HG03565 (cell line): ENCODE measurements around the gene POLR3B.
"Not testable (repeated sequence)": the region's sequence is repeated elsewhere in the genome, so short reads cannot be mapped to it uniquely, and the experiment has no call there.

Source experiments
- ATAC-seq: cut with Tn5 transposase; IDR thresholded peaks from one replicate; pipeline ENCODE4 v1.9.1; 2021; ENCODE audit warnings: mild to moderate bottlenecking, moderate library complexity; ENCODE audit not compliant: unreplicated experiment

POLR3B gene

DNA sequence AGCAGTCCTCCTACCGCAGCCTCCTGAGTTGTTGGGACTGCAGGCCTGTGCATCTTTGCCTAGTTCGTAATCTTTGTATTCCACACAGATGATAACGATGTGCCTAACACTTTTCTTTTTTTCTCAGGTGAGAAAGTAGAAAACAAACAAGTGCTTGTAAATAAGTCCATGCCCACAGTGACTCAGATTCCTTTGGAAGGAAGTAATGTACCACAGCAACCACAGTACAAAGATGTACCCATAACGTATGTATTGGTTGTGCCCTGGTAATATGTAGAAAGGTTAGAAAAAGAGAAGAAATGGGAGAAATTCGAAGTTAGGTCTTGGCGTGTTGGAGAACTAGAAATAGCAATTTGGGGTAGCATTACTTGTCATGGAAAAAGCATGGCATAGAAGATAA lies 101.6 kb downstream of the POLR3B start:
- no peak for ATAC-seq

DNA sequence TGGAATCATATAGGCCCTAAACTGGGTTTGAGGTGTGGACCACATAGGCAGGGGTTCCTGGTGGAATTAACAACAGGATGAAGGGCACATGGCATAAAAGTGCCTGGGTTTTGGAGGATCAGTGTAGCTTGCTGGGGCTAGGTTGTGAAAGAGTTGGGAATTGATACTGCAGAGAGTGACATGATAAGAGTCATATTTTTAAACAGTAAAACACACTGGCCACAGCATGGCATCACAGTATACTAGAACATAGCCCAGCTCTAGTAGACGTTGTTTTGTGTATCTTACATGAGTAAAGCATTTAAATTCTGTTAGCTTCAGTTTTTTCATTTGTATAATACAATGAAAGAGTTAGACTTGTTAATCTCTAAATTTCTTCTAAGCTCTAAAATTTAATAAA lies 102.0 kb downstream of the POLR3B start:
- no peak for ATAC-seq

DNA sequence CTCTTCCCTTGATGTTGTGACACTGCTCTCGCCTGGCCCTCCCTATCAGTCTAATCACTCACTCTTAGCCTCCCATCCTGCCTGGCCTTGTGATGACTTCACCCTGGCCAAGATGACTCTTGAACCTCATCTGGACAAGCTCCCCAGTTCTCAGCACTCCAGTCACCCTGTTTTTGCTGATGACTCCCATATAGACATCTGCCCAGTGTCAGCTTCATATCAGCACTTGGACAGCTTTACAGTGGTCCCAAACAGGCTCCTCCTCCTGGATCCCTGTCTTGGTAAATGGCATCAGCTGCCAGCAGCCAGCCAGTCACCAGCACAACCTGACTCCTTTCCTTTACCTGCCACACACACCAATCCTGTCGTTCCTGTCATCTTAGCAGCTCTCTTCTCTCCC lies 104.2 kb downstream of the POLR3B start:
- no peak for ATAC-seq

DNA sequence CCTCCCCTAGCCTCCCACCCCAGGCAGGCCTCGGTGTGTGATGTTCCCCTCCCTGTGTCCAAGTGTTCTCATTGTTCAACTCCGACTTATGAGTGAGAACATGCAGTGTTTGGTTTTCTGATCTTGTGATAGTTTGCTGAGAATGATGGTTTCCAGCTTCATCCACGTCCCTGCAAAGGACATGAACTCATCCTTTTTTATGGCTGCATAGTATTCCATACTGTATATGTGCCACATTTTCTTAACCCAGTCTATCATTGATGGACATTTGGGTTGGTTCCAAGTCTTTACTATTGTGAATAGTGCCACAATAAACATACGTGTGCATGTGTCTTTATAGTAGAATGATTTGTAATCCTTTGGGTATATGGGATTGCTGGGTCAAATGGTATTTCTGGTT lies 108.1 kb downstream of the POLR3B start:
- ATAC-seq, result not testable (repeated sequence)

DNA sequence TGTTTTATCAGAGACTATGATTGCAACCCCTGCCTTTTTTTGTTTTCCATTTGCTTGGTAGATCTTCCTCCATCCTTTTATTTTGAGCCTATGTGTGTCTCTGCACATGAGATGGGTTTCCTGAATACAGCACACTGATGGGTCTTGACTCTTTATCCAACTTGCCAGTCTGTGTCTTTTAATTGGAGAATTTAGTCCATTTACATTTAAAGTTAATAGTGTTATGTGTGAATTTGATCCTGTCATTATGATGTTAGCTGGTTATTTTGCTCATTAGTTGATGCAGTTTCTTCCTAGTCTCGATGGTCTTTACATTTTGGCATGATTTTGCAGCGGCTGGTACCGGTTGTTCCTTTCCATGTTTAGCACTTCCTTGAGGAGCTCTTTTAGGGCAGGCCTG lies 118.1 kb downstream of the POLR3B start:
- not testable (repeated sequence) for ATAC-seq

DNA sequence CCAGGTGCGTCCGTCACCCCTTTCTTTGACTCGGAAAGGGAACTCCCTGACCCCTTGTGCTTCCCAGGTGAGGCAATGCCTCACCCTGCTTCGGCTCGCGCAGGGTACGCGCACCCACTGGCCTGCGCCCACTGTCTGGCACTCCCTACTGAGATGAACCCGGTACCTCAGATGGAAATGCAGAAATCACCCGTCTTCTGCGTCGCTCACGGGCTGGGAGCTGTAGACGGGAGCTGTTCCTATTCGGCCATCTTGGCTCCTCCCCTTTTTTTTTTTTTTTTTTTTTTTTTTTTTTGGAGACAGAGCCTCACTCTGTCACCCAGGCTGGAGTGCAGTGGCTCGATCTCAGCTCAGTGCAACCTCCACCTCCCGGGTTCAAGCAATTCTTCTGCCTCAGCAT lies 120.1 kb downstream of the POLR3B start:
- ATAC-seq, result not testable (repeated sequence)

DNA sequence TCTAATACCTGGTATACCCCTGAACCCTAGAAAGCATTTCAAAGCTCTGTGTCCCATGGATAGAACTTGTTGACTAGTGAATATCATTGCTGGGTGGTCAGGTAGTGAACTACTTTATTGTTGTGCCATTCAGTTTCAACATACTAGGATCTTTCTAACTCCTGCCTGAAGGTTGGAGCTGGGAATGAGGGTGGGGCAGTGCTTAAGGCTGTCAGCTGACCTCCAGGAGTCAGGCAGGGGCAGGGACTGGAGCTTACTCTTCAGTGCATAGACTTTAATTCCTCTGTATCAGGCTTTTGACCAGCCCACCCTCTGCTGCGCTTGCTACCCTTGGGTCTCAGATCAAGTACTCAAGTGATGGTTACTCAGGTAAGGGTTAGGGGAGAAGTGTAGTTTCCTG lies 122.7 kb downstream of the POLR3B start:
- no peak for ATAC-seq

DNA sequence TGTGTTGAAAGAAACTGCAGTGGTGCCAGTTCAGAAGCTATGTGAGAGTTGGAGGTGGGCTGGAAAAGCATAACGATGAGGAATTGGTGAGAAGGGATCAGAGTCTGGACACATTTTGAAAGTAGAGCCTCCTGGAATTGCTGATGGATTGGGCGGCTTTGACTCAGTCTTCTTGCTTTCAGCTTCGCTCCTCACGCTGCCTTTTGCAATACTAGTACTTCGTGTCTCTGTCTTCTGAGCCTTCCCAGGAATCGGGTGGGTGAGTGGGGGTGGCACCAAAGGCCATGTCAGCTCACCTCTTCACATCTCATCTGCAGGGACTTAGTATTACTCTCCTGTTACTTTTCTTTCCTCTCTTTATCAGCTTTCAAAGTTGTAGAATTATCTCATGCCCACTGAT lies 123.7 kb downstream of the POLR3B start:
- no peak for ATAC-seq

DNA sequence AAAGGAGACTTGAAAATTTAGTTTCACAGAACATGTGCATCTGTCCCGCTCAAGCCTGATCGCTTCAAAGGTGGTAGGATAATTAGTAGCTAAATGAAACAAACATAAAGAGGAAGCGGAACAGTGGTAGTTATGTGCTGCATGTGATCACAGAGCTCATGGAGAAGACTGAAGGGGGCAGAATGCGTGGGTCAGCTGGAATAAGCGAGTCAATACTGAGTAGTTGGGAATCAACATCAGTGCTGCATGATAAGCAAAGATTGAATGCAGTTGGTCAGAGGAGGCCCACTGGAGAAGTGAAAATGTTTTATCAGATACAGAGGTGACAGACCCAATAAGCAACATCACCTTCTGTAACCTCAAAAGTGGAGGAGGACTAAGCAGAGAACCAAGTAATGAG lies 130.1 kb downstream of the POLR3B start:
- no peak for ATAC-seq

DNA sequence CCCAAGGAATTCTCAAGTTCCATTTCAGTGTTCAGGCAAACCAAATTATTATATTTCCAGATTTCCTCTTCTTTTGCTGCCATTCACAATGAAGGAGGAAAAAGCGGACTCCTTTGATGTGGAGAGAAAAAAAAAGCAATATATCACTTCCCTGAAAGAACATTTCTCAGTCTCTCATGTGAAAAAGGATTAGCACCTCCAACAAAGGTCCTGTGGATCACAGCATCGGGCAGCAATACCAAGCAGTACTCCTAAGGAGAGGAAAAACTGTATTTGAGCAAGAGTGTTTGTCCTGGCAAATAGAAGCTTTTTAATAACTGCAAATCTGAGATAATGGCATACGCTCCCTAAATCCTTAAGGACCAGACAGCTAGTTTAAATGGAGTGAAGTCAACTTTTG lies 131.3 kb downstream of the POLR3B start:
- ATAC-seq, result no peak

DNA sequence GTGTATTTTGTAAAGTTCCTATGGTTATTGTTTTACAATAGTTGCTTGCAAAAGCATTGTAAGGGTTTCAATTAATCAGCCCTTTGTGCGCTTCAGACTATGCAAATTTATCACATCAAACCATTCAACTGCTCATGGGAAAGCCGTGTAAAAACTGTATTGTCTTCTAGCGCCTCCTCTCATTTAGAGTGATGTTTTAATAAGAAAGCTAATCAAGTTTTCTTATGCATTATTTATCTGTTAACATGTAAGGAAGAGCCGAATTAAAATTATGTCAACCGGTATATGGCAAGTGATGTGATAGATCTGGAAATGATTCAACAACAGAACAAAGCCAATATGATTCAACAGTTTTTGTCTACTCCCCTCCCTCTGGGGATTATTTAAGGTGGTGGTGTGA lies 132.7 kb downstream of the POLR3B start:
- ATAC-seq, result no peak

DNA sequence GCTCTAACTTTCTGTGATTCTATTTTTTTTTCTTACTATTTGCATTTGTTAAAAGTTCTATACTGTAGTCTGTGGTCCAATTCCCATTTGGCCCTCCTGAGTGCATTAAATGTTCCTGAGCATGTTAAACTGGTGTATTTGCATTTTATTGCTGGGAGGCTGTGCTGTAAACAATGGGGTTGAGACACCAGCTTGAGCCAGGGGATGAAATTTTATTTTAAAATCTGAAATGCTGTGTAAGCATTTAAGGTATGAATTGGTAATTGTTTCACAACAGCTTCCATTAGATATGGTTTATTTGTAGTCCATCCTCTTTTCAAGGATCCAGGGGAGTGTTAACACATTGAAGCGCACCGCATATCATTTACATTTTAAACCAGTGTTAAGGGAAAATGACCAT lies 135.3 kb downstream of the POLR3B start:
- ATAC-seq, result no peak

DNA sequence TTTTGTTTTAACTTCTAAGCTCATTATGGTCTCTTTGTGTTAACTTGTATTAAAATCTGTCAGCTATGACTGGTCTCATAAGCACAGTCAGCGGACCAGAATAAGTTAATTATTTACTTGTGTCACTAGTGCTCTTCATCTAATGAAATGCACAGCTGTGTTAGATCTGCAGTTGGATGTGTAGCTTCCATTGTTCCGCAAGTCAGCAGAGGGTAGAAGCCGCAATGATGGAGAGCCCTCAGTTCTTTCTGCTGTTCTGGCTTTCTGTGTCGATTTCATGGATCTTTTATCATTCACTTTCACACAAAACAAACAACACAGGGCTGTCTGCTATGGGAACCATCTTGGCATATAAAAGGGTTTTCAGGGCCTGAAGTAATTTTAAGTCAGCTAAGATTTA lies 136.0 kb downstream of the POLR3B start:
- ATAC-seq, result no peak

DNA sequence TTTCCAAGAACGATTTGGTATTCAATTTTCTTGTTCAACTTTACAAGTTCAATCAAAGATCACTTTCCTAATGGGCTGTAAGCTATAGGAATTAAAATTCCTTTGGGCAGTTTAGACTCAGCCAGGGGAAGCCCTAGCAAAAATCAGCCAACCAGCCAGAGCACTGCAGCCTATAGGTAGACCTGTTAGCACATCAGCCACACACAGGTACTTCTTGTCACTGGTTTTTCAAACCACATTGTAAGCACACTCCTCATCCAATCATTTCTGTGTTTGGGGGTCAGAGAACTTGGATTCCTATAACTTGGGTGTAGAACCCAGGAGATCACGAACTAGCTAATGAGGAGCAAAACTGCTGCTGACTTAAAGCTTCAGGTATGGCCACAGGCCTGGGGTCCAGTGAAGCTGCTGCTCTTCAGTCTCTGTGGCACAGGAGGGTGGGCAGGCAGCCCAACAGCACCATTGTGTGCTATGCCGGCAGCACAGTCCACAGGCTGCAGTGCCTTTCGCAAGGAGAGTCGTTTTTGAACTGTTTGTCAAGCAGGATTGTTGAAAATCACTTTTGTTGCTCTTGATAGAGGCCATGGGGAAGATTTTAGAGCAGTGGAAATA lies 137.9 kb downstream of the POLR3B start:
- no peak for ATAC-seq

DNA sequence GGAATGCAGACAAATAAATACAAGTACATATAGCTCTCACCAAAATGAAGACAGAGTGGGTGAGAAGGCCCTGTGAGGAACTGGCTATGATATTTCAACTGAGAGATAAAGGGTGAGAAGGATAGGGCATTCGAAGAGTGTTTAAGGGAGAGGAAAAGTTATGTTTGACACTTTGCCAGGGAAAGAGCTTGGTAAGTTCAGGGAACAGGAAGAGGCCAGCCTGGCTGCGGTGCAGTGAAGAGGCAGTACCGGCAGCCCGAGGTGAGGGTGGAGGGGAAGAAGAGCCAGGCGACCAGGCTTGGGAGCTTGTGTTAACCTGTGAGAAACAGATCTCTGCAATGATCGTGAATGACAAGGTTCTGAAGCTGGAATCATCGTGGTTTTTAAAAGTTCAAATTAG lies 140.5 kb downstream of the POLR3B start:
- ATAC-seq, result no peak

DNA sequence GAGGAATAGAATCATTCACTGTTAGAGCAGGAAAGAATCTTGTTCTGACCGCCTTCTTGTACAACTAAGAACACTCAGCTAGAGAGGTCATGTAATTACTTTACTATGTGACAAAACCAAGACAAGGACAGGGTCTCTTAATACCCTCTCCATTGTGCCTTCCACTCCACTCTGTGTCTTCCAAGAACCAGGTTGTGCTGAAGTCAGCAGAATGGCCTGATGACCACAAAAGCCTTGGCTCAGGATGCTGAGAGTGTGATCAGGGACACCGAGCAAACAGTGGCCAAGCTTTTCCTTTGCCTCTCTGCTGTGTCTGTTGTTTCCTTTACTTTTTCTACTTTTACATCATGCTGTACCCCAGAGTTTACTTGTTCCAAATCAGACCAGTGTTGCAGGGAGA lies 142.1 kb downstream of the POLR3B start:
- ATAC-seq, result no peak

DNA sequence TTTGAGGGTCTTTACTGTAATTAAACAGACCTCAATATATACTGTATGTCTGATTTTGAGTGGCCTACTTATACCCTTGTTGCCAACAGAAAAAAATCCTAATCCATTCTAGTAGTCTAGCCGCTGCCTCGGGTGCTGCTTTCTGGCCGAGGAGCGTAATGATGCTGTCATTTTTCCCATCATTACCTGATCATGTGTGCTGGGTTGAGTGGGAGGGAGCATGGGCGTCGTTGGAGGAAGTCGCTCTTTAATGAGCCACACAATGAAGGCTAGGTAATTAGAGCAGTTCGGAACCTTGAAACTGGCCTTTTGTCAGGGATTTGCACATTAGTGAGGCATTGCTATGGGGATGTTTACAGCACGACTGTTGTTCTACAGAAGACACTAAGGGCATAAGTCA lies 149.1 kb downstream of the POLR3B start:
- no peak for ATAC-seq

DNA sequence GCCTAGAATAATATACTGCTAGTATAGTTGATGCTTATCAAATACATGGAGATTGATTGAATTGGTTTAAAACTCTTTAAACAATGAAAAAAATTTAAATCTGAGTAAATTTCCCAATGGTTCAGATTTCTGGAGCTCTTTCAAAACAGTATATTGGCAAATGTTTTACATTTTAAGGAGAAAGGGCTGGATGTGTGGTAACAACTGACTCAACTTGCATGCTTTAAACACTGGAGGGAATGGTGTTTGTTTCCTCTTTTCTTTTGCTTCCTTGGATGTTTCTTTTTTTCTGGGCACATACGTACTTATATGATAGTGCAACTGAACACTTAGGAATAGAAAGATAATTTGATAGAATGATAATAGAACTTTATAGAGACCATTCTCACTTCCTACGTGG lies 151.4 kb downstream of the POLR3B start:
- no peak for ATAC-seq

DNA sequence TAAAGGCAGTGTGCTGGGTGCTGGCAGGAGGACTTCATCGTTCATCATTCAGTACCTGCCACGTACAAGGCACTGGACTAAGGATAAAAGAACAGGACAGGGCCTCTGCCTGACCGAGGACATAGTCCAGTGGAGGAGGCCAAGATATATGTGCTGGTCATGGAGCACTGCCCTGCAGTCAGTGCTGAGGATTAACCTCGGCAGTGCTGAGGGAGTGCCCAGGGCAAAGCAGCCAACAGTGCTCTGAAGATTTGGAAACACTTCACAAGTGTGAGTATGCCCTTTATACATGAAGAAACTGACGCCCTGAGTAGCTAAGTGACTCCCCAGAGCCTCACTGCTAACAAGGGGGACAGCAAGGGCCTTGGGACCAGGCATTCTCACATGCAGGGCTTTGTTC lies 153.8 kb downstream of the POLR3B start:
- ATAC-seq, result no peak

DNA sequence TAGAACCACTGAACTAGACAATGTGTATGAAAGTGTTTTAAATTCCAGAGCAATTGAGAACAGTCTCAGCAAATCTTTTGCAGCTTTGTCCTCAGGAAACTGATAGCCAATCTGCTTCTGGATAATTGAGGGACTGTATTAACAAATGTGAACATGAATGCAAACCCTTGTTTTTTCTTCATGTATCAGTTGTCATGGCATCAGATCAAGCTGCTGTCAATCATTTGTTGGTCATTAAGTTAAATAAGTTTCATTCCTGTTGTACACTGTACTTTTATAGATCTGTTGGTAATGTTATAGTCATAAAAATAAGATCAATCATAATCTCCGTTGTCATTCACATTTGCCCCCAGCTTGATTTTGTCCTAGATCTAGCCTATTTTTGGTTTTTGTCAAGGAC lies 159.8 kb downstream of the POLR3B start:
- ATAC-seq, result no peak

DNA sequence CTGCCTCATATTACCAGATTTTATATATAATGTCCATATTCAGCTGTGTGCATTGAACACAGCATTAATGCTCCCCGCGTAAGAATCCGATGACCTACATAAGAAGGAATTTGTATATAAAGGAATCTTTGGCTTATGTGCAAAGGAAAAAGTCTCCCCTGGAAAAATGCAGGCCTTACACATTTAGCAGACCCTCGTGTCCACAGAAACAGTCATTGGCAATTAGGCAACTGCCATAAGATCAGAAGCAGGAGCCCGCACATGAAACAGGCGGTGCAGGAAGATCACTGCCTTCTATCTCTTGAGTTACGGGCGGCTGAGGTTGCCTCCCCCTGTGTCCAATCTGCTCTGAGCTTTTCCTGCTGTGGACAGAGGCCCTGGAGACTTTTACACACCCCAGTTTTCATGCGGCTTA lies 162.1 kb downstream of the POLR3B start:
- no peak for ATAC-seq

DNA sequence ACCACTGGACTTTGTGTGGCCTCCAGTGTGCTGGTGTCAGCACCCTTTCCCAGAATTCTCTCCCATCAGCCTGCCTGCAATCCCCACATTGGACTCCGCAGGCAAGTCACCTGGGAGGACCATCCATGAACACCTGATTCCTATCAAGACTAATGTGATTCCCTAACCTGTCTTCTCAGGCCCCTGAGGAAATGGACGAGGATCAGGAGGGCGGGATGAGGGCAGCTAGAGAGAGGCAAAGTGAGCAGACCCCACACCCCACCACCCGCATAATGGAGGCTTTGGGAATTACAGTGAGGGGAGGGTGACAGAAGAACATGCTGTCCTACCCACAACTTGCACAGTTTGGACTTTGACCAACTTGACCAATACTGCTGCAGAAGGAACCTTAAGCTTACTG lies 164.4 kb downstream of the POLR3B start:
- ATAC-seq, result no peak

DNA sequence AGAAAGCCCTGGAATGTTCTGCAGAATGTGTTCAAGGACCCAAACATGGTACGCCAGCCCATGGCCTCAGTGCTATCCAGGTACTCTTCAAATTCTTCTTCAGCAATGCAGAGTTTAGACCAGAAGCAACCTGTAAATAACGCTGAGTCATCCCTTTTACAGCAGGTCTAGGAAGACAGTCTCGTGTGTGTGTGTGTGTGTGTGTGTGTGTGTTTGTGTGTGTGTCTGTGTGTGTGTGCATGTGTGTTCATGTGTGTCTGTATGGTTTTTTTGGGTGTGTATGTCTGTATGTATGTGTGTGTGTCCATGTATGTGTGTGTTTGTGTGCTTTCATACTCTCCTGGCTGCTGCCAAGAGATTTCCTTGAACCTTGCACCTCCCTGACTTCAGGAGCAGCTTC lies 165.2 kb downstream of the POLR3B start:
- ATAC-seq, result no peak

DNA sequence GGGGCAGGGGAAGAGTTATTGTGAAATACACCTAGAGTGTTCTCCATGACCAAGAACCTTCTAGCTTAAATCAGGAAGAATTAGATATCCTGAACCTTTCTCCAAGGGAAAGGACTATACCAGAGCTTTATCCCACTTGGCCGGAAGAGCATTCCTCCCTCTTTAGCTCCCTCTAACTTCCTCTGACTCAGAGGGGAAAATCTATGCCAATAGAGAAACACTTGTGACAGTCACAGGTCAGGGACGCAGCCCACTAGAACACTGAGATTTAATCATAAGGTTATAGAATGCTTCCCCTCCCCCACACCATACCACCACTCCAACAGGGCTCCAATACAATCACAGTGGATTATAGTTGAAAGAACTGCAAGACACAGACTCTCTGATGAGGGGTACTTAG lies 169.8 kb downstream of the POLR3B start:
- ATAC-seq, result no peak
